GM18519 (cell line): ENCODE measurements around the gene SNW1.

Source experiments
- ATAC-seq: cut with Tn5 transposase; IDR thresholded peaks from one replicate; pipeline ENCODE4 v1.9.1; 2021; ENCODE audit warnings: mild to moderate bottlenecking, moderate library complexity; ENCODE audit not compliant: unreplicated experiment, low FRiP score

SNW1 gene

GRCh38 chr14:77674931-77675330 is 86.0 kb downstream of the SNW1 start:
- no peak for ATAC-seq

- no peak for ATAC-seq
Measured at GRCh38 chr14:77673193-77673592, 87.8 kb downstream of the SNW1 start.
